Endothelial cell of umbilical vein (primary cell): ENCODE data around the gene CNMD. TPM values are rescaled to one million over a fixed set of nuclear protein-coding genes. Genes with fewer than 3 reads are reported as not detected.

ENCODE experiments used
- BruUV-seq: library from RNA; stranded (reverse); fragments of 400-500 nt; replicated peaks from 2 replicates; lab custom pipeline; 2021; lab: Mats Ljungman, UMichigan
- CTCF ChIA-PET: fragments of 300-600, 350-600 bp; sonication (Branson Sonifier 250); formaldehyde crosslinking; loops from one replicate; lab custom pipeline; 2021; ENCODE audit warnings: antibody characterized with exemption, inconsistent platforms; lab: Charles Lee
- POLR2A ChIA-PET: fragments of 300-600, 350-600 bp; sonication (Branson Sonifier 250); formaldehyde crosslinking; loops from one replicate; lab custom pipeline; 2021; ENCODE audit warnings: antibody characterized with exemption, inconsistent platforms; lab: Charles Lee
- DNase-seq: peaks from one replicate; pipeline ENCODE4 v3.0.0-alpha.2; 2011; ENCODE audit warnings: low read depth, low spot score
- FAIRE-seq: peaks from 2 replicates; lab custom pipeline; 2011; peaks lifted over from hg19 to GRCh38; lab: Jason Lieb, UNC
- H2AFZ ChIP-seq: 2 replicates; pipeline ENCODE4 v1.6.0; 2012; ENCODE audit warnings: low read depth, low read length, control low read depth, inconsistent platforms
- H3K27ac ChIP-seq: 2 replicates; pipeline ENCODE4 v1.5.1; 2011; ENCODE audit warnings: low read depth, mild to moderate bottlenecking, control low read depth, low read length, moderate library complexity; ENCODE audit not compliant: insufficient read depth
- H3K27me3 ChIP-seq, 2 experiments: 2 replicates each; pipeline versions ENCODE4 v1.6.0 to v1.6.1; 2011; ENCODE audit warnings: low read length in 2 of 2, mixed read lengths in 1 of 2; ENCODE audit not compliant: control insufficient read depth in 2 of 2, insufficient read depth in 2 of 2
- H3K36me3 ChIP-seq, 2 experiments: 2 replicates in 1 of 2; 3 replicates in 1 of 2; pipeline ENCODE4 v1.5.1; 2011; ENCODE audit warnings: low read length in 2 of 2, mild to moderate bottlenecking in 1 of 2, moderate library complexity in 1 of 2; ENCODE audit not compliant: control insufficient read depth in 2 of 2, insufficient read depth in 2 of 2; ENCODE audit errors: extremely low read depth in 1 of 2
- H3K4me1 ChIP-seq: 3 replicates; pipeline ENCODE4 v1.5.1; 2011; ENCODE audit warnings: mild to moderate bottlenecking, low read length; ENCODE audit not compliant: control insufficient read depth, insufficient read depth; ENCODE audit errors: extremely low read depth
- H3K4me2 ChIP-seq: 2 replicates; pipeline ENCODE4 v1.6.1; 2011; ENCODE audit warnings: low read length, control low read depth, mixed read lengths; ENCODE audit not compliant: insufficient read depth
- H3K4me3 ChIP-seq, 3 experiments: fragments of 200-600 bp in 1 of 3; sonication (generic), shearing (Covaris generic) in 1 of 3; replicated peaks in 1 of 3; 2 replicates each; pipeline ENCODE4 v1.5.1; 2011 to 2016; ENCODE audit warnings: control low read depth in 3 of 3, low read length in 3 of 3, mild to moderate bottlenecking in 2 of 3, inconsistent platforms in 1 of 3, low read depth in 1 of 3, moderate library complexity in 1 of 3; ENCODE audit not compliant: insufficient read depth in 1 of 3
- H3K79me2 ChIP-seq: 2 replicates; pipeline ENCODE4 v1.6.0; 2012; ENCODE audit warnings: low read length, inconsistent platforms; ENCODE audit not compliant: control insufficient read depth, insufficient read depth
- H3K9ac ChIP-seq: replicated peaks from 2 replicates; pipeline ENCODE3; 2011; ENCODE audit warnings: low read length, control low read depth; ENCODE audit not compliant: insufficient read depth; ENCODE audit errors: extremely low read depth
- H3K9me1 ChIP-seq: replicated peaks from 3 replicates; pipeline ENCODE4 v1.6.0; 2011; ENCODE audit warnings: mild to moderate bottlenecking, low read length; ENCODE audit not compliant: control insufficient read depth, insufficient read depth; ENCODE audit errors: extremely low read depth
- H3K9me3 ChIP-seq: replicated peaks from 2 replicates; pipeline ENCODE4 v1.5.1; 2012; ENCODE audit warnings: low read length, inconsistent platforms; ENCODE audit not compliant: control insufficient read depth, insufficient read depth
- H4K20me1 ChIP-seq: replicated peaks from 2 replicates; pipeline ENCODE3; 2011; ENCODE audit warnings: mild to moderate bottlenecking, low read length; ENCODE audit not compliant: control insufficient read depth, insufficient read depth; ENCODE audit errors: extremely low read depth
- CTCF ChIP-seq, 2 donors: IDR thresholded peaks; 1 replicate in 1 of 2; 2 replicates in 1 of 2; pipeline ENCODE4 v1.5.1; 2011; ENCODE audit warnings: low read length in 2 of 2, mild to moderate bottlenecking in 2 of 2, moderate library complexity in 2 of 2, control low read depth in 1 of 2, inconsistent platforms in 1 of 2, low read depth in 1 of 2; ENCODE audit not compliant: insufficient read depth in 1 of 2; ENCODE audit errors: extremely low read depth in 1 of 2
- EZH2 ChIP-seq: IDR thresholded peaks from 2 replicates; pipeline ENCODE4 v1.6.1; 2012; ENCODE audit warnings: borderline replicate concordance, low read depth, mild to moderate bottlenecking, moderate library complexity, low read length, inconsistent platforms; ENCODE audit not compliant: severe bottlenecking
- FOS ChIP-seq: IDR thresholded peaks from 2 replicates; pipeline ENCODE4 v1.6.1; 2011; ENCODE audit warnings: mild to moderate bottlenecking, low read length, moderate library complexity, borderline replicate concordance; ENCODE audit not compliant: insufficient read depth
- GATA2 ChIP-seq: IDR thresholded peaks from 2 replicates; pipeline ENCODE4 v1.7.0; 2011; ENCODE audit warnings: low read depth, mild to moderate bottlenecking, moderate library complexity, mixed read lengths, low read length; ENCODE audit not compliant: insufficient read length, insufficient read depth
- JUN ChIP-seq: IDR thresholded peaks from 2 replicates; pipeline ENCODE4 v1.6.1; 2011; ENCODE audit warnings: borderline replicate concordance, low read depth; ENCODE audit not compliant: insufficient read length, insufficient read depth
- MAX ChIP-seq: IDR thresholded peaks from 2 replicates; pipeline ENCODE4 v1.6.1; 2011; ENCODE audit not compliant: insufficient read depth, insufficient read length
- MYC ChIP-seq: IDR thresholded peaks from one replicate; pipeline ENCODE4 v1.6.1; 2011; ENCODE audit warnings: mild to moderate bottlenecking, low read depth, low read length
- POLR2A ChIP-seq: IDR thresholded peaks from 2 replicates; pipeline ENCODE4 v1.6.1; 2012; ENCODE audit warnings: low read depth, mild to moderate bottlenecking, control low read depth, low read length
- POLR2AphosphoS5 ChIP-seq: IDR thresholded peaks from 2 replicates; pipeline ENCODE4 v1.6.1; 2012; ENCODE audit warnings: low read depth, mild to moderate bottlenecking, control low read depth, low read length, moderate library complexity; ENCODE audit not compliant: insufficient read depth
- dilution Hi-C: fragments of 300-500 bp; cut with MboI; formaldehyde crosslinking; loops from one replicate; pipeline ENCODE4 v1.15.0; 2019; ENCODE audit warnings: low sequenced_read_pairs; ENCODE audit not compliant: extremely low pct_ligation_motif_present
- intact Hi-C: fragments of 100-400 bp; cut with micrococcal nuclease; formaldehyde crosslinking; loops from one replicate; pipeline ENCODE4 v1.10.0; 2022
- polyA plus RNA-seq, 4 experiments: library from polyadenylated mRNA; depleted of rRNA in 3 of 4; stranded (reverse) in 3 of 4; unstranded in 1 of 4; fragments of >200 nt; gene quantifications; 2 replicates each; pipeline versions ENCODE4 v1.2.1 to v1.2.3, GENCODE V29; 2011 to 2012; ENCODE audit warnings: missing spikeins in 1 of 4
- total RNA-seq: library from RNA; stranded (reverse); gene quantifications from 2 replicates; pipeline ENCODE4 v1.2.3, GENCODE V29; 2021

The CNMD gene
- total and polyA plus RNA-seq, 2 donors (not counting 3 experiments of a cell fraction or from before 2014, with no cell fraction given) = not detected

- Histone ChIP-seq H3K27me3 (no peaks in the 10 kb centered on the region), H3K79me2 (no peaks in the 10 kb centered on the region), H3K4me3 (no peak overlapping the region), H3K9me3 (no peaks in the 10 kb centered on the region), H3K9me1 (no peaks in the 10 kb centered on the region), H4K20me1 (no peaks in the 10 kb centered on the region), H3K36me3 (peaks cover 2 to 4% of the 10 kb centered on the region in 2 experiments), H3K4me1 (peaks cover 1% of the 10 kb centered on the region), H2AFZ (no peak overlapping the region), H3K4me2 (no peak overlapping the region), H3K9ac (no peak overlapping the region), H3K27ac (no peak overlapping the region)
- FAIRE-seq (no peak), DNase-seq (no peak)
- BruUV-seq = no TSS peak
- CTCF ChIA-PET = interaction anchor here (1.0 kb wide), 1 partner anchor 44 kb away, joined by 3 read pairs; the partner anchor contains the start of gene SUGT1
- POLR2A ChIA-PET = no interaction called here
- dilution Hi-C loops (no loop called here), intact Hi-C loops (no loop called here)
- TF ChIP-seq GATA2 = no peak
- TF ChIP-seq POLR2AphosphoS5 = no peak
- TF ChIP-seq FOS = no peak
- TF ChIP-seq MAX = no peak
- no peak for TF ChIP-seq POLR2A
- TF ChIP-seq EZH2 = no peak
- TF ChIP-seq CTCF (IDR thresholded peaks at IDR 0.05; ENCODE audit: extremely low read depth in 1 of 2, insufficient read depth in 1 of 2, low read depth in 1 of 2, low read length in 2 of 2) = no peak
- TF ChIP-seq MYC = no peak
- no peak for TF ChIP-seq JUN
Measured at GRCh38 chr13:52696566-52696965, 43.1 kb downstream of the CNMD start.
